GM19372 (cell line): ENCODE data around the gene ASXL3.

ENCODE experiments used
- ATAC-seq: cut with Tn5 transposase; IDR thresholded peaks from one replicate; pipeline ENCODE4 v1.9.1; 2021; ENCODE audit warnings: mild to moderate bottlenecking, low read depth, moderate library complexity; ENCODE audit not compliant: unreplicated experiment

ASXL3 gene

GRCh38 chr18:33577685-33578517, at the start of gene ASXL3:
Gene ASXL3, plus strand, starts transcription at chr18:33578219. Its CDS starts 413 bp downstream, at chr18:33578632.
- ATAC-seq, result no peak

- no peak for ATAC-seq
These were observed 45.0 kb upstream of the ASXL3 start for GRCh38 chr18:33532978-33533377.

- ATAC-seq, result no peak
These were observed 41.1 kb upstream of the ASXL3 start for GRCh38 chr18:33536904-33537303.

GRCh38 chr18:33538418-33539042, 39.5 kb upstream of the ASXL3 start:
- no peak for ATAC-seq

GRCh38 chr18:33540392-33540791, 37.6 kb upstream of the ASXL3 start:
- ATAC-seq, result no peak

GRCh38 chr18:33541316-33541715, 36.7 kb upstream of the ASXL3 start:
- ATAC-seq, result no peak

- ATAC-seq, result no peak
These were observed 21.2 kb upstream of the ASXL3 start for GRCh38 chr18:33556846-33557245.

- no peak for ATAC-seq
These were observed 20.3 kb upstream of the ASXL3 start for GRCh38 chr18:33557706-33558105.

- ATAC-seq, result no peak
These were observed 19.5 kb upstream of the ASXL3 start for GRCh38 chr18:33558529-33558928.

- no peak for ATAC-seq
These were observed 17.2 kb upstream of the ASXL3 start for GRCh38 chr18:33560686-33561370.

GRCh38 chr18:33562741-33563140, 15.3 kb upstream of the ASXL3 start:
- no peak for ATAC-seq

GRCh38 chr18:33567705-33568104, 10.3 kb upstream of the ASXL3 start:
- ATAC-seq, result no peak

GRCh38 chr18:33571998-33572787, 5.8 kb upstream of the ASXL3 start:
- ATAC-seq, result no peak

GRCh38 chr18:33573193-33573592, 4.8 kb upstream of the ASXL3 start:
- ATAC-seq, result no peak

GRCh38 chr18:33575451-33575850, 2.6 kb upstream of the ASXL3 start:
- no peak for ATAC-seq

- ATAC-seq, result no peak
These were observed 896 bp upstream of the ASXL3 start for GRCh38 chr18:33576999-33577646.

GRCh38 chr18:33578518-33579348, 714 bp downstream of the ASXL3 start:
- ATAC-seq, result no peak

GRCh38 chr18:33579349-33580215, 1.6 kb downstream of the ASXL3 start:
- ATAC-seq, result no peak
